Measurements from ENCODE around the gene GATB.

GATB gene

DNA sequence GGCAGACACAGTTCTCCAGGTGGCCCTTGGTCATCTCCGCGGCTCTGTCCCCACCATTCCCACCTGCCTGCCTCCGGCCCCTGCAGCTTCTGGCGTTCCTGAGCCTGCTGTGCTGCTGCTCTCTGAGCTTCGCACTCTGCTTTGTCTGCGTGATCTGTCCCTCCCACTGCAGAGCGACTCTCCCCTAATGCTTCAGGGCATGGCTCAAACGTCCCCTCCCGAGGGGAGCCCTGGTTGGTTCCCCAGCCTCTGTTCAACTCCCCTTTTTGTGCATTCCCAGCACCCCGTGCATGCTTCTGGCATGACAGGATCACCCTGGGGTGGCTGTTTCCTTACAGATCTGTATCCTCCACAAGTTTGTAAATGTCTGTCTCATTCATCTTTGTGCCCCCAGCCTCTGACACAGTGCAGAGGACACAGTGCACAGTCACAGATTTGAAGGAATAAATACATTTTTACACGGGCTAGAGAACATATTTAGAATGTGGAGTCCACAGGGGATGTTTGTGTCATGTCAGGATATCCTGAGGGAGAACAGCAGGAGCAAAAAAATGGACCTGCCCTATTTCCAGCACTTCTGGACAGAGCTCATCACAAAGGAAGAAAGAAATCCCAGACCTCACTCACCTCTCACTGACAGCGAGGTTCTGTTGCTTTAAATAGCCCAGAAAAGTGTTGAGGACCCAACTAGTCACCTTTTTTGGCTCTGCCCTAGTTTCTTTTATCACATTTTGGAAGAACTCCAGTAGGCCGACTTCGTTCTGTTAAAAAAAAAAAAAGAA is 72.6 kb downstream of the GATB start:
- TF ChIP-seq TCF4 (CRISPR knock-in tag; IDR thresholded peaks at IDR 0.05; ENCODE audit: borderline replicate concordance) (no peak), CSDC2 (CRISPR knock-in tag; IDR thresholded peaks at IDR 0.05) (no peak), ZNF70 (CRISPR knock-in tag; IDR thresholded peaks at IDR 0.05) (no peak), RARB (CRISPR knock-in tag; IDR thresholded peaks at IDR 0.05) (no peak), GLIS3 (CRISPR knock-in tag; IDR thresholded peaks at IDR 0.05) (no peak), OSR1 (CRISPR knock-in tag; IDR thresholded peaks at IDR 0.05) (no peak), ARNTL (CRISPR knock-in tag; IDR thresholded peaks at IDR 0.05; ENCODE audit: borderline replicate concordance, low read depth) (no peak), ZNF8 (CRISPR knock-in tag; IDR thresholded peaks at IDR 0.05) (no peak), ISL1 (CRISPR knock-in tag; IDR thresholded peaks at IDR 0.05) (no peak), CREB5 (CRISPR knock-in tag; IDR thresholded peaks at IDR 0.05; ENCODE audit: low read depth) (no peak), CSRNP3 (CRISPR knock-in tag; IDR thresholded peaks at IDR 0.05) (no peak), ESRRG (CRISPR knock-in tag; IDR thresholded peaks at IDR 0.05) (no peak), ZNF565 (CRISPR knock-in tag; conservative IDR thresholded peaks at IDR 0.05; ENCODE audit: low read depth) (no peak)
- TF ChIP-seq, protein P1, sequence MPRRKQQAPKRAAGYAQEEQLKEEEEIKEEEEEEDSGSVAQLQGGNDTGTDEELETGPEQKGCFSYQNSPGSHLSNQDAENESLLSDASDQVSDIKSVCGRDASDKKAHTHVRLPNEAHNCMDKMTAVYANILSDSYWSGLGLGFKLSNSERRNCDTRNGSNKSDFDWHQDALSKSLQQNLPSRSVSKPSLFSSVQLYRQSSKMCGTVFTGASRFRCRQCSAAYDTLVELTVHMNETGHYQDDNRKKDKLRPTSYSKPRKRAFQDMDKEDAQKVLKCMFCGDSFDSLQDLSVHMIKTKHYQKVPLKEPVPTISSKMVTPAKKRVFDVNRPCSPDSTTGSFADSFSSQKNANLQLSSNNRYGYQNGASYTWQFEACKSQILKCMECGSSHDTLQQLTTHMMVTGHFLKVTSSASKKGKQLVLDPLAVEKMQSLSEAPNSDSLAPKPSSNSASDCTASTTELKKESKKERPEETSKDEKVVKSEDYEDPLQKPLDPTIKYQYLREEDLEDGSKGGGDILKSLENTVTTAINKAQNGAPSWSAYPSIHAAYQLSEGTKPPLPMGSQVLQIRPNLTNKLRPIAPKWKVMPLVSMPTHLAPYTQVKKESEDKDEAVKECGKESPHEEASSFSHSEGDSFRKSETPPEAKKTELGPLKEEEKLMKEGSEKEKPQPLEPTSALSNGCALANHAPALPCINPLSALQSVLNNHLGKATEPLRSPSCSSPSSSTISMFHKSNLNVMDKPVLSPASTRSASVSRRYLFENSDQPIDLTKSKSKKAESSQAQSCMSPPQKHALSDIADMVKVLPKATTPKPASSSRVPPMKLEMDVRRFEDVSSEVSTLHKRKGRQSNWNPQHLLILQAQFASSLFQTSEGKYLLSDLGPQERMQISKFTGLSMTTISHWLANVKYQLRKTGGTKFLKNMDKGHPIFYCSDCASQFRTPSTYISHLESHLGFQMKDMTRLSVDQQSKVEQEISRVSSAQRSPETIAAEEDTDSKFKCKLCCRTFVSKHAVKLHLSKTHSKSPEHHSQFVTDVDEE (CRISPR knock-in tag; IDR thresholded peaks at IDR 0.05), result no peak
- ATAC-seq, result peak; percentile 21

GRCh38 chr4:151687021-151687640 is 73.7 kb downstream of the GATB start:
- peak; percentile 16 for ATAC-seq
- TF ChIP-seq RARB (CRISPR knock-in tag; IDR thresholded peaks at IDR 0.05) (no peak), SNAI2 (CRISPR knock-in tag; IDR thresholded peaks at IDR 0.05) (no peak), CSDC2 (CRISPR knock-in tag; IDR thresholded peaks at IDR 0.05) (0 out of 2 replicates have a peak, but pooled peaks have one; percentile 46), CREB5 (CRISPR knock-in tag; IDR thresholded peaks at IDR 0.05; ENCODE audit: low read depth) (peak; percentile 25; the same call in 1 of the 2 replicates), ZFP3 (CRISPR knock-in tag; IDR thresholded peaks at IDR 0.05) (no peak), ISL1 (CRISPR knock-in tag; IDR thresholded peaks at IDR 0.05) (peak; percentile 74)
- TF ChIP-seq, protein P1 (CRISPR knock-in tag; IDR thresholded peaks at IDR 0.05), result peak; percentile 28; the same call in 1 of the 2 replicates

DNA sequence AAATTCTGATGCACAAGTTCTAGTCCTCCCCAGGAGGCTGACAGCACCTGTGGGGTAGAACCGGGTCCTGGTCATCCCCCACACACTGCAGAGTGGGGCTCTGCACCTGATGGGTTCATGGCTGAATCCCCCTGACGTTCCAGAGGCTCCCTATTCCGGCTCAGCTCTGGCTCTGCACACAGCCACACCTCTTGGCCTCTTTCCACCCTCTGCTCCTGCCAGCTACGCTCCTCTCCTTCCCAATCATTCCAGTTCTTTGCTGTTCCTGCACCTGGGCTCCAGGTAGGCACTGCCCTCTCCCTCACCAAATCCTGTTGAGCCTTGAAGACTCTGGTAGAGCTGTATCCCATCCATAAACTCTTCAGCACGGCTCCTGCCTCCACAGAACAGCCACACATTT is 75.5 kb downstream of the GATB start:
- no peak for ATAC-seq
- TF ChIP-seq, protein P1 (CRISPR knock-in tag; IDR thresholded peaks at IDR 0.05), result no peak
- TF ChIP-seq ZNF565 (CRISPR knock-in tag; conservative IDR thresholded peaks at IDR 0.05; ENCODE audit: low read depth), result no peak
- TF ChIP-seq SNAI2 (CRISPR knock-in tag; IDR thresholded peaks at IDR 0.05), result no peak
- no peak for TF ChIP-seq TCF4 (CRISPR knock-in tag; IDR thresholded peaks at IDR 0.05; ENCODE audit: borderline replicate concordance)
- TF ChIP-seq ARNTL (CRISPR knock-in tag; IDR thresholded peaks at IDR 0.05; ENCODE audit: borderline replicate concordance, low read depth), result no peak
- no peak for TF ChIP-seq GLIS3 (CRISPR knock-in tag; IDR thresholded peaks at IDR 0.05)
- no peak for TF ChIP-seq ESRRG (CRISPR knock-in tag; IDR thresholded peaks at IDR 0.05)
- TF ChIP-seq ZFP3 (CRISPR knock-in tag; IDR thresholded peaks at IDR 0.05), result no peak
- TF ChIP-seq ZC3H10 (CRISPR knock-in tag; IDR thresholded peaks at IDR 0.05), result no peak
- TF ChIP-seq BACH2 (CRISPR knock-in tag; IDR thresholded peaks at IDR 0.05; ENCODE audit: borderline replicate concordance), result no peak
- no peak for TF ChIP-seq TOX (CRISPR knock-in tag; IDR thresholded peaks at IDR 0.05; ENCODE audit: borderline replicate concordance)
- no peak for TF ChIP-seq POU6F1 (CRISPR knock-in tag; IDR thresholded peaks at IDR 0.05; ENCODE audit: borderline replicate concordance, low read depth)
